SK-N-SH (cell line): ENCODE results near the gene BAHCC1. TPM values are rescaled to one million over a fixed set of nuclear protein-coding genes. Genes with fewer than 3 reads are reported as not detected.

ENCODE experiments used
- CTCF ChIA-PET: fragments of 300-600, 350-600 bp; formaldehyde crosslinking; extraction: SDS; loops from one replicate; lab custom pipeline; 2021; lab: Yijun Ruan, JAX
- POLR2A ChIA-PET: fragments of 350-600 bp; sonication (Branson Sonifier 250); formaldehyde crosslinking; extraction: SDS; loops from one replicate; lab custom pipeline; 2020; ENCODE audit warnings: antibody characterized with exemption, inconsistent platforms; lab: Yijun Ruan, JAX
- DNase-seq: peaks from one replicate; pipeline ENCODE4 v3.0.0; 2012
- H2AFZ ChIP-seq: fragments of 200-600 bp; sonication (generic); 2 replicates; pipeline ENCODE4 v1.8.1; 2016; ENCODE audit warnings: antibody characterized with exemption, mild to moderate bottlenecking, low read depth
- H3F3A ChIP-seq: fragments of 200-600 bp; sonication (generic); replicated peaks from 2 replicates; pipeline ENCODE3; 2016; ENCODE audit warnings: antibody characterized with exemption, mild to moderate bottlenecking; ENCODE audit not compliant: insufficient read depth
- H3K27ac ChIP-seq, 2 experiments: fragments of 200-500 bp in 1 of 2; fragments of 200-600 bp in 1 of 2; sonication (Bioruptor generic) in 1 of 2; sonication (generic), shearing (Covaris generic) in 1 of 2; 2 replicates each; pipeline versions ENCODE4 v1.5.1 to v1.6.1; 2014 to 2016; ENCODE audit warnings: low read depth in 2 of 2, inconsistent platforms in 1 of 2, low read length in 1 of 2, mild to moderate bottlenecking in 1 of 2, mixed read lengths in 1 of 2
- H3K27me3 ChIP-seq: fragments of 200-600 bp; sonication (generic), shearing (Covaris generic); 2 replicates; pipeline ENCODE4 v1.6.1; 2016; ENCODE audit warnings: mixed run types; ENCODE audit not compliant: insufficient read depth
- H3K36me3 ChIP-seq, 2 experiments: fragments of 200-500 bp in 1 of 2; fragments of 200-600 bp in 1 of 2; sonication (Bioruptor generic) in 1 of 2; sonication (generic) in 1 of 2; replicated peaks in 1 of 2; 2 replicates each; pipeline versions ENCODE3 to v1.5.1; 2014 to 2016; ENCODE audit warnings: low read length in 1 of 2, mild to moderate bottlenecking in 1 of 2; ENCODE audit not compliant: insufficient read depth in 2 of 2, control insufficient read depth in 1 of 2
- H3K4me1 ChIP-seq, 2 experiments: fragments of 200-500 bp in 1 of 2; fragments of 200-600 bp in 1 of 2; sonication (Bioruptor generic) in 1 of 2; sonication (generic), shearing (Covaris generic) in 1 of 2; 2 replicates each; pipeline versions ENCODE4 v1.5.1 to v1.6.1; 2014 to 2016; ENCODE audit warnings: low read depth in 1 of 2, low read length in 1 of 2, mixed run types in 1 of 2; ENCODE audit not compliant: insufficient read depth in 2 of 2, control insufficient read depth in 1 of 2
- H3K4me2 ChIP-seq: fragments of 200-600 bp; sonication (generic), shearing (Covaris generic); 2 replicates; pipeline ENCODE4 v1.6.1; 2017; ENCODE audit warnings: mixed run types
- H3K4me3 ChIP-seq, 2 experiments: fragments of 200-500 bp in 1 of 2; fragments of 200-600 bp in 1 of 2; sonication (Bioruptor generic) in 1 of 2; sonication (generic), shearing (Covaris generic) in 1 of 2; 2 replicates each; pipeline versions ENCODE4 v1.5.1 to v1.8.1; 2014 to 2016; ENCODE audit warnings: low read depth in 2 of 2, inconsistent platforms in 1 of 2, low read length in 1 of 2, mild to moderate bottlenecking in 1 of 2, mixed read lengths in 1 of 2, moderate library complexity in 1 of 2
- H3K79me2 ChIP-seq: fragments of 200-600 bp; sonication (generic); 2 replicates; pipeline ENCODE4 v1.8.1; 2017; ENCODE audit warnings: mild to moderate bottlenecking; ENCODE audit not compliant: insufficient read depth
- H3K9ac ChIP-seq: fragments of 200-600 bp; sonication (generic); 2 replicates; pipeline ENCODE4 v1.6.1; 2017; ENCODE audit warnings: mixed run types
- H3K9me2 ChIP-seq: fragments of 200-600 bp; sonication (generic); 2 replicates; pipeline ENCODE4 v1.6.1; 2017; ENCODE audit warnings: mixed run types
- H3K9me3 ChIP-seq: fragments of 200-600 bp; sonication (generic); 2 replicates; pipeline ENCODE4 v1.6.1; 2017; ENCODE audit warnings: mixed run types, mild to moderate bottlenecking, moderate library complexity
- H4K20me1 ChIP-seq: fragments of 200-600 bp; sonication (generic); 2 replicates; pipeline ENCODE4 v1.6.1; 2017; ENCODE audit warnings: mild to moderate bottlenecking, mixed run types; ENCODE audit not compliant: insufficient read depth
- EP300 ChIP-seq, 2 experiments: IDR thresholded peaks; 2 replicates each; pipeline versions ENCODE4 v1.4.0 to v1.6.1; 2012; ENCODE audit warnings: borderline replicate concordance in 1 of 2, low read depth in 1 of 2, low read length in 1 of 2
- EZH2phosphoT487 ChIP-seq: fragments of 200-600 bp; sonication (generic); IDR thresholded peaks from 2 replicates; pipeline ENCODE4 v1.6.1; 2017; ENCODE audit warnings: low read depth, mixed run types, mild to moderate bottlenecking, antibody characterized with exemption, moderate library complexity, borderline replicate concordance
- FOSL2 ChIP-seq: IDR thresholded peaks from 2 replicates; pipeline ENCODE4 v1.4.0; 2012; ENCODE audit warnings: low read depth, mild to moderate bottlenecking, moderate library complexity, borderline replicate concordance
- FOXJ3 ChIP-seq: sonication (generic); formaldehyde crosslinking; IDR thresholded peaks from 2 replicates; pipeline ENCODE4 v1.5.1; 2020; ENCODE audit warnings: mild to moderate bottlenecking, missing genetic modification reagents
- IRF3 ChIP-seq: fragments of 150-350 bp; IDR thresholded peaks from 2 replicates; pipeline ENCODE4 v1.6.1; 2016; ENCODE audit warnings: mild to moderate bottlenecking, low read depth, low read length
- JUND ChIP-seq: IDR thresholded peaks from 2 replicates; pipeline ENCODE4 v1.4.0; 2012
- MAX ChIP-seq: IDR thresholded peaks from 2 replicates; pipeline ENCODE4 v1.4.0; 2012; ENCODE audit warnings: low read depth
- NFIC ChIP-seq: IDR thresholded peaks from 2 replicates; pipeline ENCODE4 v1.4.0; 2012; ENCODE audit warnings: borderline replicate concordance
- NRF1 ChIP-seq: IDR thresholded peaks from 2 replicates; pipeline ENCODE4 v1.6.1; 2012; ENCODE audit warnings: low read depth, mild to moderate bottlenecking, low read length
- PBX3 ChIP-seq: IDR thresholded peaks from 2 replicates; pipeline ENCODE4; 2012
- RAD21 ChIP-seq: IDR thresholded peaks from 2 replicates; pipeline ENCODE4 v1.6.1; 2012; ENCODE audit warnings: mild to moderate bottlenecking, low read length
- REST ChIP-seq: IDR thresholded peaks from 2 replicates; pipeline ENCODE4 v1.6.1; 2012; ENCODE audit warnings: mild to moderate bottlenecking, low read depth, low read length, moderate library complexity
- RFX5 ChIP-seq: IDR thresholded peaks from 2 replicates; pipeline ENCODE4 v1.6.1; 2012; ENCODE audit warnings: mild to moderate bottlenecking, improper control_type of control experiment, low read length
- RXRA ChIP-seq: IDR thresholded peaks from 2 replicates; pipeline ENCODE4 v1.4.0; 2012; ENCODE audit warnings: low read depth, mild to moderate bottlenecking, borderline replicate concordance
- SIN3A ChIP-seq: IDR thresholded peaks from 2 replicates; pipeline ENCODE4 v1.6.1; 2012; ENCODE audit warnings: low read depth, mild to moderate bottlenecking, low read length, moderate library complexity, borderline replicate concordance
- SMC3 ChIP-seq: IDR thresholded peaks from 2 replicates; pipeline ENCODE4 v1.6.1; 2012; ENCODE audit warnings: low read depth, low read length, improper control_type of control experiment
- TEAD4 ChIP-seq: IDR thresholded peaks from 2 replicates; pipeline ENCODE4 v1.4.0; 2012; ENCODE audit warnings: mild to moderate bottlenecking, borderline replicate concordance; ENCODE audit not compliant: insufficient read depth
- USF2 ChIP-seq: fragments of 150-350 bp; IDR thresholded peaks from 2 replicates; pipeline ENCODE4 v1.6.1; 2017; ENCODE audit warnings: antibody characterized with exemption, low read length, low read depth, borderline replicate concordance
- YY1 ChIP-seq: IDR thresholded peaks from 2 replicates; pipeline ENCODE4 v1.4.0; 2012; ENCODE audit warnings: low read depth, mild to moderate bottlenecking
- ZBTB33 ChIP-seq: IDR thresholded peaks from 2 replicates; pipeline ENCODE4 v1.4.0; 2012; ENCODE audit warnings: low read depth, borderline replicate concordance
- WGBS: methylation state at CpG from one replicate; pipeline ENCODE4 v1.1.6; 2017; ENCODE audit warnings: low lambda C conversion rate; 5-methylcytosine and 5-hydroxymethylcytosine counted together
- polyA plus RNA-seq, 3 experiments: library from polyadenylated mRNA; depleted of rRNA; stranded (reverse); fragments of >200 nt; gene quantifications; 2 replicates each; pipeline ENCODE4 v1.2.3, GENCODE V29; 2012

BAHCC1 gene
- polyA plus RNA-seq, 1 of the 3 experiments (the other 2 are of a cell fraction), result 6.4 TPM

- TF ChIP-seq EP300 (IDR thresholded peaks at IDR 0.05; ENCODE audit: borderline replicate concordance in 1 of 2, low read depth in 1 of 2, low read length in 1 of 2), result no peak
- TF ChIP-seq ZBTB33, result no peak
- no peak for TF ChIP-seq EZH2phosphoT487
Observed at GRCh38 chr17:81481815-81482505, 86.7 kb downstream of the BAHCC1 start (continued).

GRCh38 chr17:81482673-81483072 is 87.4 kb downstream of the BAHCC1 start:
- ChIA-PET CTCF (interaction anchor here (0.8 to 8.1 kb wide), 21 partner anchors 9 to 385 kb away, joined by 3 to 140 read pairs (median 11); partner anchors contain the start of genes BAHCC1 and SLC38A10), POLR2A (interaction anchor here (0.8 kb wide), 1 partner anchor 63 kb away, joined by 4 read pairs; no protein-coding TSS in a partner anchor)
- Histone ChIP-seq H3K4me3 (no peak overlapping the region), H3K4me1 (peaks cover 0 to 51% of the 10 kb centered on the region in 2 experiments; a peak in 2 of 4 replicates), H3K9me3 (no peaks in the 10 kb centered on the region), H2AFZ (no peak overlapping the region), H3K9ac (no peak overlapping the region), H4K20me1 (no peaks in the 10 kb centered on the region), H3K4me2 (no peak overlapping the region), H3K27ac (no peak overlapping the region), H3F3A (peaks cover 14% of the 10 kb centered on the region), H3K9me2 (no peaks in the 10 kb centered on the region), H3K27me3 (no peaks in the 10 kb centered on the region), H3K79me2 (no peaks in the 10 kb centered on the region), H3K36me3 (no peaks in the 10 kb centered on the region)
- DNase-seq, result no peak
- 87% methylated on average over 11 of the region's 11 CpGs for WGBS
- TF ChIP-seq FOSL2 (no peak), SMC3 (no peak), JUND (no peak), SIN3A (no peak), USF2 (no peak), NRF1 (no peak), REST (no peak), MAX (no peak), TEAD4 (no peak), IRF3 (no peak), FOXJ3 (CRISPR knock-in tag) (no peak), YY1 (no peak), RFX5 (no peak), NFIC (no peak), RAD21 (no peak), RXRA (no peak), PBX3 (no peak), EP300 (IDR thresholded peaks at IDR 0.05; ENCODE audit: borderline replicate concordance in 1 of 2, low read depth in 1 of 2, low read length in 1 of 2) (no peak)
